GM19372 (cell line): ENCODE results near the gene HTR3E.
"Not testable (repeated sequence)": the region's sequence is repeated elsewhere in the genome, so short reads cannot be mapped to it uniquely, and the experiment has no call there.

Experiments used
- ATAC-seq: cut with Tn5 transposase; IDR thresholded peaks from one replicate; pipeline ENCODE4 v1.9.1; 2021; ENCODE audit warnings: mild to moderate bottlenecking, low read depth, moderate library complexity; ENCODE audit not compliant: unreplicated experiment

The HTR3E gene

DNA sequence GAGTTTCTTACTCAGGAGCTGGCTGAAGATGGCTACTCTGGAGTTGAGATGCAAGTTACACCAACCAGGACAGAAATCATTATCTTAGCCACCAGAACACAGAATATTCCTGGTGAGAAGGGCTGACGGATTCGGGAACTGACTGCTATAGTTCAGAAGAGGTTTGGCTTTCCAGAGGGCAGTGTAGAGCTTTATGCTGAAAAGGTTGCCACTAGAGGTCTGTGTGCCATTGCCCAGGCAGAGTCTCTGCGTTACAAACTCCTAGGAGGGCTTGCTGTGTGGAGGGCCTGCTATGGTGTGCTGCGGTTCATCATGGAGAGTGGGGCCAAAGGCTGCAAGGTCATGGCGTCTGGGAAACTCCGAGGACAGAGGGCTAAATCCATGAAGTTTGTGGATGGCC is 52.9 kb downstream of the HTR3E start:
- ATAC-seq: not testable (repeated sequence)

DNA sequence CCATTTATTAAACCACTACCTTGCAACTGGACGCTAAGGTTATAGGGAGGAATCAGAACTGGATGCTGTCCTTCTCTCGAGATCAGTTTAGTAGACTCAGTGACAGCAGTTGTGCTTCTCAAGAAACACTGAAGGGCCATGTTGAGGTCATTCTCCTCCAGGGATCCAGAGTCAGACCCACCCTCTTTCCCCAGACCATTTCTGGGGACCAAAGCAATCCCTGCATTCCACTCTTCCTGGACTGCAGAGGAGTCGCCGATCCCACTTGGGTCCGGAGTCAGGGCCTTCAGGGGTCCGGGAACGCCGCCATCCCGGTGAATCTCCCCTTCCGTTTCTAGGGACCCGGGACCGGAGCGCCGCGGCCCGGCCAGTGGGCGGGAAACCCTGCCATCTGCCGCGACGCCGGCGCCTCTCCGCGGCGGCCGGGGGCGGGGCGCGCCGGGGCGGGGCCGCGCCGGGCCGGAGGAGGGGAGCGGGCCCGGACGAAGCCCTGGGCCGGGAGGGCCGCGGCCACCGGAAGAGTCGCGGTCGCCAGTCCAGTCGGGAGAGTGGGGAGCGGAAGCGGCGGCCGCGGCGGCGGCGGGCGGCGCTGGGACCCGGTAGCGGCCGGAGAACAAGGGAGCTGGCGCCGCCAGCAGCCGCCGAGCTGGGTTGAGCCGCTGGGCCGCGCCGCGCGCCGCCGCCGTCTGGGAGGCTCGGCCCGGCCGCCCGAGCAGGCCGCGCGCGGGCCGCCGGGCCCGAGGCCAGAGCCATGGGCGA is 58.2 kb downstream of the HTR3E start, which contains the start of gene DVL3:
Gene DVL3, plus strand, starts transcription at position 493 of the 759 bp plus-strand sequence. Its CDS starts 259 bp downstream, at position 752.
- ATAC-seq: peak; percentile 77

- ATAC-seq: peak; percentile 23
Observed at GRCh38 chr3:184155644-184156521, 59.0 kb downstream of the HTR3E start.

DNA sequence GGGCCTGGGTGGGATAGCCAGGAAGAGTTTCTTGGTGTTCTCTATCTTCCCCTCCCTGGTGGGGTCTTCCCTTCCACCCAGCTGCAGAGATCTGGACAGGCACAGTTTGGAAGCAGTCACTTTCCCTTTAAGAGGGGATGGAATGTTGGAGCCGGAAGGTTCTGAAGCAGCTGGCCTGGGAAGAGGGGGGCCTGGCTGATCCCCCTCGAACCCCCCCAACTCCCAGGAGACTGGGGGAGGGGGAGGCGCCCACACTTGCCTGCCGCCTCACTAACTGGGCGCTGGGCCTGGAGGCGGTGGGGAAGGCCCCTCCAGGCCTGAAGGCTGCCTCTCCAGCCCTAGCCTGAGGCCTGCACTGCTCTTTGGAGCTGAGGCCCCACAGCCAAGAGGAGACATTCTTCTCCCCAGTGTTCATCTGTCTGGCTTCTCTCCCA is 59.7 kb downstream of the HTR3E start:
- ATAC-seq: no peak
